ENCODE data around the gene SPEM2. TPM values are rescaled to one million over a fixed set of nuclear protein-coding genes. Genes with fewer than 3 reads are reported as not detected.

The SPEM2 gene
- polyA plus RNA-seq, 1 donor from 2014 or later = not detected

DNA sequence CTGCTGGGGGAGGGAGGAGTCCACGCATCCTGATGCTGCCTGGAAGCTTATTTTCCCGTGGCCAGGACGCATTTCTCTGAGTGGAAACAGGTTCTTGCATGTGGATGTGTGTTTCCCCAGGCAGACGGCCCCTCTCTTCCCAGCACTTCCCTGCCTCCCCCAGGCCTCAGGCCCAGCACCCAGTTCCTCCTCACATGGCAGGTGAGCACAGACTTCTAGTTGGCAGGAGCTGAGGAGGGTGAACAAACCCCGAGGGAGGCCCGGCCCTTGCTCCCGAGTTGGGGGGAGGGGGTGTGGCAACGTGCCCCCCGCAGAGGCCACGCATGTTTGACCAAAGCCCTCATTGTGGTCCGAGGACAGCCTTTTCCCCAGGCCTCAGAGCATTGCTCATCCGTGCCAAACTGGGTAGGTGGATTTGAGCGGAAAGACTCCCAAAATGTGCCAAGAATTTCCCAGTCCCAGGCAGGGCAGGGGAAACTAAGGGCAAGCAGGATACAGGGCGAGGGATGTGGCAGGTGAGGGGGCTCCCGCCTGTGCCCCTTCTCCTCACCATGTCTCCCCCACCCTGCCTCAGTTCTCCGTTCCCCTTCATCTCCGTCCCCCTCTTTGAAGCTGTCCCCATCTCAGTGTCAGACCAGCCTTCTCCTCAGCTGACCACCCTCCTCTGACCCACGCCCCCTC lies 6.8 kb upstream of the SPEM2 start:
- no peaks in the 10 kb centered on the region for H3K36me3 ChIP-seq (ENCODE audit: insufficient read depth, low read length)
- no peaks in the 10 kb centered on the region for H3K9me3 ChIP-seq (ENCODE audit: low read length)
- H3K27me3 ChIP-seq (ENCODE audit: insufficient read depth, low read depth, low read length) = no peaks in the 10 kb centered on the region
- no peak overlapping the region for H3K4me2 ChIP-seq (ENCODE audit: low read length)
- no peaks in the 10 kb centered on the region for H3K9me2 ChIP-seq (ENCODE audit: insufficient read depth, low read length)
- H3K27ac ChIP-seq (ENCODE audit: low read length) = no peak overlapping the region
- no peaks in the 10 kb centered on the region for H3F3A ChIP-seq (ENCODE audit: insufficient read depth, low read length, poor library complexity, severe bottlenecking)
- TF ChIP-seq MXI1 (conservative IDR thresholded peaks at IDR 0.05; ENCODE audit: poor library complexity, severe bottlenecking) (no peak), SMC3 (conservative IDR thresholded peaks at IDR 0.05; ENCODE audit: poor library complexity) (no peak), TAF1 (IDR thresholded peaks at IDR 0.05; ENCODE audit: low read depth) (no peak), EZH2 (IDR thresholded peaks at IDR 0.05; ENCODE audit: borderline replicate concordance, insufficient read depth, low read length, poor library complexity, severe bottlenecking) (no peak), CTCF (IDR thresholded peaks at IDR 0.05; ENCODE audit: poor library complexity, severe bottlenecking) (no peak), EP300 (conservative IDR thresholded peaks at IDR 0.05; ENCODE audit: poor library complexity, severe bottlenecking) (no peak), POLR2AphosphoS5 (IDR thresholded peaks at IDR 0.05) (no peak), RAD21 (conservative IDR thresholded peaks at IDR 0.05) (no peak)
- TF ChIP-seq, protein P1, sequence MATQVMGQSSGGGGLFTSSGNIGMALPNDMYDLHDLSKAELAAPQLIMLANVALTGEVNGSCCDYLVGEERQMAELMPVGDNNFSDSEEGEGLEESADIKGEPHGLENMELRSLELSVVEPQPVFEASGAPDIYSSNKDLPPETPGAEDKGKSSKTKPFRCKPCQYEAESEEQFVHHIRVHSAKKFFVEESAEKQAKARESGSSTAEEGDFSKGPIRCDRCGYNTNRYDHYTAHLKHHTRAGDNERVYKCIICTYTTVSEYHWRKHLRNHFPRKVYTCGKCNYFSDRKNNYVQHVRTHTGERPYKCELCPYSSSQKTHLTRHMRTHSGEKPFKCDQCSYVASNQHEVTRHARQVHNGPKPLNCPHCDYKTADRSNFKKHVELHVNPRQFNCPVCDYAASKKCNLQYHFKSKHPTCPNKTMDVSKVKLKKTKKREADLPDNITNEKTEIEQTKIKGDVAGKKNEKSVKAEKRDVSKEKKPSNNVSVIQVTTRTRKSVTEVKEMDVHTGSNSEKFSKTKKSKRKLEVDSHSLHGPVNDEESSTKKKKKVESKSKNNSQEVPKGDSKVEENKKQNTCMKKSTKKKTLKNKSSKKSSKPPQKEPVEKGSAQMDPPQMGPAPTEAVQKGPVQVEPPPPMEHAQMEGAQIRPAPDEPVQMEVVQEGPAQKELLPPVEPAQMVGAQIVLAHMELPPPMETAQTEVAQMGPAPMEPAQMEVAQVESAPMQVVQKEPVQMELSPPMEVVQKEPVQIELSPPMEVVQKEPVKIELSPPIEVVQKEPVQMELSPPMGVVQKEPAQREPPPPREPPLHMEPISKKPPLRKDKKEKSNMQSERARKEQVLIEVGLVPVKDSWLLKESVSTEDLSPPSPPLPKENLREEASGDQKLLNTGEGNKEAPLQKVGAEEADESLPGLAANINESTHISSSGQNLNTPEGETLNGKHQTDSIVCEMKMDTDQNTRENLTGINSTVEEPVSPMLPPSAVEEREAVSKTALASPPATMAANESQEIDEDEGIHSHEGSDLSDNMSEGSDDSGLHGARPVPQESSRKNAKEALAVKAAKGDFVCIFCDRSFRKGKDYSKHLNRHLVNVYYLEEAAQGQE (IDR thresholded peaks at IDR 0.05; ENCODE audit: borderline replicate concordance) = no peak
- no peaks in the 10 kb centered on the region for H3K79me2 ChIP-seq (replicated peaks; ENCODE audit: insufficient read depth, low read length)
- peaks cover 4% of the 10 kb centered on the region for H4K20me1 ChIP-seq (ENCODE audit: insufficient read depth)
- no peak overlapping the region for H3K9ac ChIP-seq (ENCODE audit: low read length)
- H3K4me3 ChIP-seq (ENCODE audit: low read length) = no peak overlapping the region
- no peak overlapping the region for H2AFZ ChIP-seq (ENCODE audit: low read depth, low read length)

DNA sequence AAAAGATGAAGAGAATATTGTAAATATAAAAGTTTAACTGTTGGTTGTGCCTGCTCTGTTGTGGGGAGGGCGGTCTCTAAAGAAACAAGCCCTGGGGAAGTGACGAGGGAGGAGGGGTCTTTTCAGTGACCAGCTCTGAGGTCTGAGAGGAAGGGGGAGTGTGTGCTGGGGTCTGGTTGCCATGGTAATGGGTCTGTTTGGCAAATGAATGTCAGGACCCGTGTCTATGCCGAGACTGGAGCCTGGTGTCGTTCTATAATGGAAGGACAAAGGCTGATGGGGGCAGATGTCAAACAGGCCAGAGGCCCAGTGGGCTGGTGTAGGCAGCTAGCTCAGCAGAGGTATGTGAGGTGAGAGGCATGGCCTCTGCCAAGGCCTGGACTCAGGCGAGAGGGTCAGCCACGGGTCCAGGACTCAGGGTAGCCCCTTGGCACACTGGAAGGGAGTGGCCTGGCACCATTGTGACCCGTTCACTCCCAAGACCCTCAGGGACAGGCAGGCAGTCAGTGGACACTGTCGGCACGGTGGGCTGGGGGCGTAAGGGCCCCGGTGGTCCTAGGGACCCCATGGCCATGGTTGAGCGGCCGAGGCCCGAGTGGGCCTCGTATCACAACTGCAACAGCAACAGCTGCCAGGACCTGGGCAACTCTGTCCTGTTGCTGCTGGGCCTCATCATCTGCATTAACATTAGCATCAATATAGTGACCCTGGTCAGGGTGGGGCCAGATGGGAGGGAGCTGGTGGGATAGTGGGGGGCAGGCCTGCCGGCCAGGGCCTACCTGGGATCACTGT lies 5.4 kb upstream of the SPEM2 start, which contains the start of gene SPEM1:
Gene SPEM1, plus strand, starts transcription at position 506 of the 792 bp plus-strand sequence. Its CDS starts 61 bp downstream, at position 567.
- H3K9me3 ChIP-seq (ENCODE audit: low read length) = no peaks in the 10 kb centered on the region
- H3K9me2 ChIP-seq (ENCODE audit: insufficient read depth, low read length) = no peaks in the 10 kb centered on the region
- H3K9ac ChIP-seq (ENCODE audit: low read length) = no peak within 1 kb of the TSS
- no peaks in the 10 kb centered on the region for H3K27me3 ChIP-seq (ENCODE audit: insufficient read depth, low read depth, low read length)
- peaks cover 4% of the 10 kb centered on the region for H4K20me1 ChIP-seq (ENCODE audit: insufficient read depth)
- no peak within 1 kb of the TSS for H3K27ac ChIP-seq (ENCODE audit: low read length)
- H3K79me2 ChIP-seq (replicated peaks; ENCODE audit: insufficient read depth, low read length) = no peaks in the 10 kb centered on the region
- no peak within 1 kb of the TSS for H3K4me3 ChIP-seq (ENCODE audit: low read length)
- no peaks in the 10 kb centered on the region for H3F3A ChIP-seq (ENCODE audit: insufficient read depth, low read length, poor library complexity, severe bottlenecking)
- TF ChIP-seq SMC3 (conservative IDR thresholded peaks at IDR 0.05; ENCODE audit: poor library complexity) (no peak), RAD21 (conservative IDR thresholded peaks at IDR 0.05) (no peak), MXI1 (conservative IDR thresholded peaks at IDR 0.05; ENCODE audit: poor library complexity, severe bottlenecking) (no peak), POLR2AphosphoS5 (IDR thresholded peaks at IDR 0.05) (peak; percentile 4), TAF1 (IDR thresholded peaks at IDR 0.05; ENCODE audit: low read depth) (no peak), CTCF (IDR thresholded peaks at IDR 0.05; ENCODE audit: poor library complexity, severe bottlenecking) (no peak)
- TF ChIP-seq, protein P1 (IDR thresholded peaks at IDR 0.05; ENCODE audit: borderline replicate concordance) = no peak
- H3K36me3 ChIP-seq (ENCODE audit: insufficient read depth, low read length) = no peaks in the 10 kb centered on the region
- H2AFZ ChIP-seq (ENCODE audit: low read depth, low read length) = no peak within 1 kb of the TSS
- no peak within 1 kb of the TSS for H3K4me2 ChIP-seq (ENCODE audit: low read length)
